Stimulated activated CD4-positive, alpha-beta T cell treated with anti-CD3 and anti-CD28 coated beads, Interleukin-1b, Interleukin-23, amount 100 ng/mL, for 48 hours (primary cell): Measurements from ENCODE around the gene CCDC9.
A peak's percentile ranks its signal among the peaks of the same experiment; 100 is the strongest.
"Not testable (repeated sequence)": the region's sequence is repeated elsewhere in the genome, so short reads cannot be mapped to it uniquely, and the experiment has no call there.

Experiments used
- DNase-seq: peaks from one replicate; pipeline ENCODE4 v3.0.0-alpha.2; 2020

CCDC9 gene

GRCh38 chr19:47232422-47233211 is 23.7 kb upstream of the CCDC9 start:
- peak; percentile 42 for DNase-seq

- DNase-seq = no peak
These were observed 20.2 kb upstream of the CCDC9 start for GRCh38 chr19:47236072-47236675.

DNA sequence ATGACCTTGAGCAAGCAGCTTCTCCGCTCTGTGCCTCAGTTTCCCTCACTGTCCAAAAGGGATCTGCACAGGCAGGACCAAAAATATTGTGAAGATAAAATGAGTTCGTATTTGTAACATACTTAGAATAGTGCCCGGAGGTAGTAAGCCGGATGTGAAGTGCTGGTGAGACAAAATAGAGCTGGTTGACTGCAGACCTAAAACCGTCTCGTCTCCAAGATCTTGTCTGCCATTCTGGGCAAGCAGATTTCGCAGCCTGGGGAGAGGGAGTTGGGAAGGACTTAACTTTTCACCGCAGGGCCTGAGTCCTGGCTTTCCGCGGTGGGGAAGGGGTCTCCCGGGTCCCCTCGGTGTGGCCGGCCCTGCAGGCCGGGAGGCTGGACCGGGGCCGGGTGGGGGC is 17.2 kb upstream of the CCDC9 start:
- no peak for DNase-seq

DNA sequence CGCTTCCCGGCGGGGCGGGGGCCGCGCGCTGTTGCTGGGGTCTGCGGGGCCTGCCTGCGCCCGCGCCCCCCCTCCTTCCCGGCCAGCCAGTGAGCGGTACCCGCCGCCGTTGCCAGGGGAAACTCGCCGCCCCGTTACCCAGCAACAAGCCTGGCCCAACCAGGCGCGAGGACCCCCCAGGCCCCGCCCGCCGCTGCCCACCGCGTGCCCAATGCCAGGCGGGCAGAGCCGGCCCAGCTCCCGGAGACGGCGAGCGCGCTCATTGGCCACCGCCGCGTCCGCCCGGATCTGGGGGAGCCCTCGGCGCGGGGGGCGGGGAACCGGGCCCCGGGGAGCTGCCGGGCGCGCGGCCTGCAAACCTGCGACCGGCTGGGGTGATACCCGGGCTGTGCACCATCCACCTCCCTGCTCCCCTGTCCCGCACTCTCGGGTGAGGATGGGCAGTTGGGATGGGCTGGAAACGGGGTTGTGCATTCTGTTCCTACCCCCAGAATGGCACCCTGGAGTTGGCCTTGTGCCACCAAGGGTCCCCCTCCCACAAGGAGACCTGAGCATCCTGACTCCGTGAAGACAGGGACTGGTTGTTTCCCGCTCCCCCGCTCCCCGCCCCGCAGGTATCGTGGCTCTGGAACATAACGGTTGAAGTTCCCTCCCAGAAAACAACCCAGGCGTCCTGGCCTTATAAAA is 16.6 kb upstream of the CCDC9 start:
- peak; percentile 42 for DNase-seq

DNA sequence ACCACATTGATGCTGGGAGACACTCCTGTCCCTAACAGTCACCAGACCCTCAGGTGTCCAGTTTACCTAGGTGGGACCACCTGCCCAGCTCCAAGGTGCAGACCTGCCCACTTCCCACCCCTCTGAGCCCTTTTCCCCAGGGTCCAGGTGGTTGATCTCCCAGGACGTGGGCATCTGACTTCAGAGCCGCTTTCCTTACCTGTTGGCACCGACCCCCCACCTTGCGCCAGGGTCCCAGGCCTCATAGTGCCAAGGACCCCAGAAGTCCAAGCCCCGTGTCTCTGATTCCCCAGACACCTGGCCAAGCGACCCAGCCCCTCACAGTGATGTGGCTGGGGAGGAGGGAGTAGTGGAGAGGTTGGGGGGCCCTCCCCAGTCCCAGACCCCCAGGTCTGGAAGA is 15.8 kb upstream of the CCDC9 start:
- no peak for DNase-seq

DNA sequence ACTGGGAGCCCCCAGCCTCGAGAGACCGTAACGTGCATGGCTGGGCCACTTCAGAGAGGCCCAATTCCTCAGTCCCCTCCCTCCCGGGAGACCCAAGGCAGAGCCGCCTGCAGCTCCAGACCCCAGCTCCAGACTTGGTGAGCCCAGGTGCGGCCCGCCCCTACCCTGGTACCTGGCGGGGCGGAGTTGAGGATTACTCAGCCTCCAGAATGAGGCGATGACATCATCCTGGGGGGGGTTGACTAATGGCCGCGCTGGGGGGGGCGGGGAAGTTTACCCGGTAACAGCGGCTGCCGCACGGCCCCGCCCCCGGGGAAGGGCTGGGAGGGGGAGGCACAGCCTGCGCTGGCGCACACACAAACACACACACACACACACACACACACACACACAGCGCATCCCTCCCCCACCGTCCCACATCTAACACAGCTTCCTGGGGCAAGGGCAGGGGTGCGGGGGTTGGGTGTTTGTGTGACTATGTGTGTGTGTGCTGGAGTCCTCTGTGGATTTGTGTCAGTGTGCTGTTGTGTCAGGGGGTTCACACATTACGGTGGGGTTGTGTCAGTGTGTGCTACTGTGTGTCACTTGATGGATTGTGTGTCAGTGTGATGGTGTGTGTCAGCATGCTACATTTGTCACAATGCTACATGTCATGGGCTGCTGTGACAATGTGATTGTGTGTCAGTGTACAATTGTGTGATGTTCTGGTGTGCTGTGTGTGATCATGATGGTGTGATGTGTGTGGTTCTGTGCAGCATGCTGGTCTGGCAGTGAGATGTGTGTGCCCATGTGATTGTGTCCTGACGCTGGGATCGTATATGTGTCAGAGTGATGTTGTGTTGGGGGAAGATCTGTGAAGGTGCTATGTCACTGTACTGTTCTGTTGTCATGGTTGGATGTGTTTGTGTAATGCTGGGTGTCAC is 15.1 kb upstream of the CCDC9 start:
- DNase-seq = peak; percentile 83

- DNase-seq = no peak
These were observed 14.3 kb upstream of the CCDC9 start for GRCh38 chr19:47241919-47242577.

GRCh38 chr19:47243364-47243775 is 13.0 kb upstream of the CCDC9 start:
- DNase-seq = no peak

DNA sequence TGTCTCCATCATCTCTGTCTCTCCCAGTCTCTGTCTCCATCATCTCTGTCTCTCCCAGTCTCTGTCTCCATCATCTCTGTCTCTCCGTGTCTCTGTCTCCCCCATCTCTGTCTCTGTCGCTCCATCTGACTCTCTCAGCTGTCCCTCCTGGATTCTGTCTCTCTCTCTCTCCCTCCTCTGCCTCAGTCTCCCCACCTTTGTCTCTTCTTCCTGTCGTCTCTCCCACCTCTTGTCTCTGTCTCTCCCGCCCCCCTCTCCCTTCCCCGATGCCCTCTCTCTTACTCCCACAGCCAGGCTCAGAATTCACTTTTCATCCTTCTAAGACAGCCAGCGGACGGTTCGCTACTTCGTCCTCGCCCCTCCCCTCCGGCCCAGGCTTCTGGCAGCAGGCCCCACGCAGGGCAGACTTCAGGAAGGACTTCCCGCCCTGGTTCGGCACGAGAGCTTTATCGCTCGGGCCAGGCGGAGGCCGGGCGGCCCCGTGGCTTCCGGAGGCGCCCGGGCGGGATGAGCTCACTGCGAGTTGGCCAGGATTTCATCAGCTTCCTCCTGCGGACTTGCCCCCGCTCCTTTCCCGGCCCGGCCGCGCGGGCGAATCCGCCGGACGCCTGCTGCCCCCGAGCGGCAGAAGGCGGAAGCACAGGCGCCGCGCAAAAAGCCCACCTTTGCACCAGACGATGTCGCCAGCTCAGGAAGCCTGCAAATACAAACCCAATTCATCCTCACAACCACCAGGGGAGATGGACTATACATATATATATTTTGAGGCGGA is 12.4 kb upstream of the CCDC9 start:
- DNase-seq = peak; percentile 94

- DNase-seq = peak; percentile 80
These were observed 8.9 kb upstream of the CCDC9 start for GRCh38 chr19:47247308-47247990.

GRCh38 chr19:47253016-47253415 is 3.3 kb upstream of the CCDC9 start:
- DNase-seq = not testable (repeated sequence)

- no peak for DNase-seq
These were observed 2.9 kb upstream of the CCDC9 start for GRCh38 chr19:47253467-47253881.

GRCh38 chr19:47253970-47254369 is 2.4 kb upstream of the CCDC9 start:
- DNase-seq = no peak

DNA sequence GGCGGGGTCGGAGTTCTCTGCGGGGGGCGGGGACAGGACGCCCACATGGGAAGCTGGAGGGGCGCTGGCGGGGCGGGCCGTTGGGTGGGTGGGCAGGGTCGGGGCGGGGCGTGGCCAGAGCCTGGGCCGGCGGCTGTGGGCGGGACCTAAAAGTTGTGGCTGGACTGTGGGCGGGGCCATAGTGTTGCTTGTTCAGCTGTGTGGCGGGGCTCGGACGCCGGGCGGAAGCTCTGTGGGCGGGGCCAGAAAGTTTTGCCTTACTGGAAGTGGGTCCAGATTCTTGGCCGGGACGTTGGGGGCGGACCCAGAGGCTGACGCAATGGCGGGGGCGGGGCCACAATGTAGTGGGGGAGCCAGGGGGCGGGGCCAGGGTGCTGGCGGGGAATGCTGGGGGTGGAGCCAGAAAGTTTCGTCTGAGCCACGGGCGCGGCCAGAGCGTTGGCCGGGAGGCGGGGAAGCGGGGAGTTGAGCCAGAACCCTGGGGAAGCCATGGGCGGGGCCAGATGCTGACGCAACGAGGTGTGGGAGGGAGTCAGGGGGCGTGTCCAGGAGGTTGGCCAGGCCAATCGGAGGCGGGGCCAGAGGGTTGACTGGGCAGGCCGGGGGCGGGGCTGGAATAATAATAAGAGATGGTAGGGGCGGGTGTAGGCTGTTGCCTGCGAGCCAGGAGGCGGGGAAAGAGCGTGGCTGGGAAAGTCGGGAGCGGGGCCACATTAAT is 527 bp downstream of the CCDC9 start:
- DNase-seq = peak; percentile 100

- DNase-seq = no peak
These were observed 1.3 kb downstream of the CCDC9 start for GRCh38 chr19:47257411-47258169.

GRCh38 chr19:47258434-47258833 is 2.1 kb downstream of the CCDC9 start:
- DNase-seq = no peak

DNA sequence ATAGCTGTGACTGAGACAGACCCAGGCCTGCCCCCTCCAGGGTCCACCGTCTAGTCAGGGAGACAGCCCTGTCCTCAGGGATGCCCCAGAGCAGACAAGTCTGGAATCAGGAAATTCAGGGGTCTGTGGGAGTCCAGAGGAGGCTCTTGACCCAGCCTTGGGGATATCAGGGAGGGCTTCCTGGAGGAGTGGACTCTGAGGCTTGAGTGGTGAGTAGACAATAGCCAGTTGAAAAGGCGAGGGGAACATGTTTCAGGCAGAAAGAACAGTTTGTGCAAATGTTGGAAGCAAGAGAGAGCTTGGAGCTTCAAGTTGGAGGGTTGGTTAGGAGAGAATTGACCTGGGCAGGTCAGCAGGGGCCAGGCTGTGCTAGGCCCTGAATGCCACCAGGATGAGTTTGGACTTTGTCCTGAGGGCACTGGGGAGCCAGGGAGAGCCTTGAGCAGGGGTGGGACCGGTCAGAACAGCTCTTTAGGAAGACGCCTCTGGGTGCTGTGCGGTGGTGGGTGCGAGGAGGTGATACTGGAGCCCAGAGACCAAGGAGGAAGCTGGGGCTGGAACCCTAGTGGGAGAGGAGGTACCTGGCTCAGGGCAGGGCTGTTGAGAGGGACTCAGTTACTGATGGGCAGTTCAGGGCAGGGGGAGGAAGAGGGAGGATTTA is 2.7 kb downstream of the CCDC9 start:
- DNase-seq = no peak

DNA sequence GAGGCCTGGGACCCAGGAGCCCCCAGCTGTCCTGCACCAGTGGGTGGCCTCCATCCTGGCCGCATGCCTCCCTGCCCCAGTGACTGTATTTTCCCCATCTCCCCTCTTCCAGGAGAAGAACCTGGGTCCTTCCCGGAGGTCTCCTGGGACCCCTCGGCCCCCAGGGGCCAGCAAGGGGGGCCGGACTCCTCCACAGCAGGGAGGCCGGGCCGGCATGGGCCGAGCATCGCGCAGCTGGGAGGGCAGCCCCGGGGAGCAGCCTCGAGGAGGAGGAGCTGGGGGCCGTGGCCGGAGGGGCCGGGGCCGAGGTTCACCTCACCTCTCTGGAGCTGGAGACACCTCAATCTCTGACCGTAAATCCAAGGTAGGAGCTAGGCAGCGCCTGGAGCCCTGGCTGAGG is 4.2 kb downstream of the CCDC9 start:
- no peak for DNase-seq
